Brain microvascular endothelial cell (primary cell): ENCODE results near the gene C19orf73.

Experiments used
- DNase-seq: peaks from one replicate; pipeline ENCODE4 v3.0.0-alpha.2; 2020
- H3K27ac ChIP-seq: fragments of 250-450 bp; sonication (Bioruptor Pico); 2 replicates; pipeline ENCODE4 v1.5.1; 2020; ENCODE audit warnings: mild to moderate bottlenecking, moderate library complexity
- H3K27me3 ChIP-seq: fragments of 250-450 bp; sonication (Bioruptor Pico); replicated peaks from 2 replicates; pipeline ENCODE4 v1.5.1; 2020; ENCODE audit warnings: mild to moderate bottlenecking
- H3K36me3 ChIP-seq: fragments of 250-450 bp; sonication (Bioruptor Pico); replicated peaks from 2 replicates; pipeline ENCODE4 v1.5.1; 2020; ENCODE audit warnings: mild to moderate bottlenecking
- H3K4me3 ChIP-seq: 2 replicates; pipeline ENCODE4 v1.5.1; 2011; ENCODE audit warnings: low read depth, mild to moderate bottlenecking, control low read depth, low read length, moderate library complexity
- CTCF ChIP-seq: IDR thresholded peaks from 2 replicates; pipeline ENCODE4 v1.5.1; 2011; ENCODE audit warnings: low read depth, mild to moderate bottlenecking, moderate library complexity, low read length, control low read depth, inconsistent platforms; ENCODE audit errors: missing control alignments
- in situ Hi-C: cut with HindIII; loops from 2 replicates; pipeline ENCODE4 v1.10.0; 2017; ENCODE audit warnings: low sequenced_read_pairs, low pct_ligation_motif_present

The C19orf73 gene

GRCh38 chr19:49107625-49108459, 11.1 kb downstream of the C19orf73 start:
- in situ Hi-C loops, result no loop called here
- Histone ChIP-seq H3K27ac (no peak overlapping the region), H3K27me3 (no peaks in the 10 kb centered on the region), H3K4me3 (no peak overlapping the region), H3K36me3 (peaks cover 61% of the 10 kb centered on the region)
- no peak for TF ChIP-seq CTCF
- no peak for DNase-seq

DNA sequence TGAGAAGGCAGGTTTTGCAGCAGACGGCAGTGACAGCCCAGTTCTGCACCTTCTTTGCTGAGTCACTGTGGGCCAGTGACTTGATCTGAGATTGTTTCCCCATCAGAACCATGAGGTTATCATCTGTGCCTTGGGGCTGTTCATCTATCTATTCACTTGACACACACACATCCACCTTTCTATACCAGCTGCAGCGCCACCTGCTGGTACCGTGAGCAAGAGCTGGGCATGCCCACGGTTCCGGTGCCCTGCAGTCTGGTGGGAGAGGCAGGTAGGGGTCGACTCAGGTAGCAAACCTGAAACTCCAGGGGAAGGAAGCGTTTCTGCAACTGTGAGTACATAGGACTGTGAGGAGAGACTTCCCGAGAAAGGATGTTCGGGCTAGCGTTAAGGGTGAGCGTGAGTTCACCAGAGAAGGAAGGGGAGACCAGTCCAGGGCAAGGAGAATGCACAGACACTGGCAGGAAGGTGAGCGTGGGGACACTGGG, 12.3 kb downstream of the C19orf73 start:
- Histone ChIP-seq H3K27me3 (no peaks in the 10 kb centered on the region), H3K27ac (no peak overlapping the region), H3K36me3 (peaks cover 69% of the 10 kb centered on the region), H3K4me3 (no peak overlapping the region)
- in situ Hi-C loops, result no loop called here
- peak; percentile 16 for DNase-seq
- peak; percentile 95 for TF ChIP-seq CTCF

DNA sequence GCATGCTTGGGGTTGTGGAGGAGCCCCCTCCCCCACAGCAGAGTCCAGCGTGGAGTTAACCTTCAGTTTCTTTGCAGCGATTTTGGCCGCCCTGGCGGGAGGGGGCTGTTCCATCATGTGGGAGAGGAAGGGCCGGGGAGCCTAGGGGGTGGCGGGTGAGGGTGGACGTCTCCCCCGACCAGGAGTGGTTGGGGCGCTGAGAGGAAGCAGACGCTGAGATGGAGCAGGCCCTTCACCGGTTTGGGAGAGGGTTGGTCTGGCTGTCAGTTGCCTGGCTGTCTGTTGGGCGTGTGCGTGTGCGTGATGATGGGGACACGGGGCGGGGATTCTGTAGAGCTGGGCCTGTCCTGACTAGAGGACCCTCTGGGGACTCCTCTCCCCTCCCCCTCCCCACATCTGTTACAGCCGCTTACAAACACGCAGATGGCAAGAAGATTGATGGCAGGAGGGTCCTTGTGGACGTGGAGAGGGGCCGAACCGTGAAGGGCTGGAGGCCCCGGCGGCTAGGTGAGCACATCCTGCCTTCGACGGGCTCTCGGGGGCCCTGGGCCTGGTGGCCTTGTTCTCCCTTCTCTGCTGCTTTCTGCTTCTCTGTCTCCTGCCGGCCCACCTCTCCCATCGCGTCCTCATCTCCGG, 14.6 kb downstream of the C19orf73 start:
- in situ Hi-C loops, result no loop called here
- Histone ChIP-seq H3K27ac (no peak overlapping the region), H3K27me3 (no peaks in the 10 kb centered on the region), H3K4me3 (no peak overlapping the region), H3K36me3 (peaks cover 84% of the 10 kb centered on the region)
- TF ChIP-seq CTCF, result no peak
- no peak for DNase-seq

GRCh38 chr19:49103331-49104085, 15.4 kb downstream of the C19orf73 start:
- Histone ChIP-seq H3K4me3 (no peak overlapping the region), H3K27ac (no peak overlapping the region), H3K27me3 (no peaks in the 10 kb centered on the region), H3K36me3 (peaks cover 85% of the 10 kb centered on the region)
- no peak for TF ChIP-seq CTCF
- in situ Hi-C loops, result no loop called here
- DNase-seq, result no peak

GRCh38 chr19:49102303-49102702, 16.6 kb downstream of the C19orf73 start:
- in situ Hi-C loops, result no loop called here
- Histone ChIP-seq H3K4me3 (no peak overlapping the region), H3K36me3 (peaks cover 79% of the 10 kb centered on the region), H3K27me3 (no peaks in the 10 kb centered on the region), H3K27ac (no peak overlapping the region)
- DNase-seq, result no peak
- no peak for TF ChIP-seq CTCF
